ENCODE results near the gene PEG3.

GRCh38 chr19:56821675-56822074, 18.9 kb downstream of the PEG3 start:
- TF ChIP-seq CTCF (conservative IDR thresholded peaks at IDR 0.05; ENCODE audit: low read depth, low read length) (no peak), EZH2 (IDR thresholded peaks at IDR 0.05; ENCODE audit: borderline replicate concordance, low read depth, low read length, poor library complexity, severe bottlenecking) (no peak)

All from A673 (cell line).